ENCODE measurements around the gene PTGIS.

PTGIS gene

DNA sequence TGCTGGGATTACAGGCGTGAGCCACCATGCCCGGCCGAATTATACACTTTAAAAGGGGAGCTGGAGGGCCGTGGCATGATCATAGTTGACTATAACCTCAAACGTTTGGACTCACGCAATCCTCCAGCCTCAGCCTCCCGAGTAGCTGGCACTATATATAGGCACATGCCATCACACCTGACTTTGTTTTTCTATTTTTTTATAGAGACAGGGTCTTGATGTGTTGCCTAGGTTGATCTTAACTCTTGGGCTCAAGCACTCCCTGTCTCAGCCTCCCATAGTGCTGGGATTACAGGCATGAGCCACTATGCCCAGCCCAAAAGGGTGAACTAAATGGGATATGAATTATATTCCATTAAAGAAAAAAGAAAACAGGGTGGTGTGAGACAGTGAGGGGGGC, 7.8 kb downstream of the PTGIS start:
- DNase-seq (ENCODE audit: low read depth): no peak

DNA sequence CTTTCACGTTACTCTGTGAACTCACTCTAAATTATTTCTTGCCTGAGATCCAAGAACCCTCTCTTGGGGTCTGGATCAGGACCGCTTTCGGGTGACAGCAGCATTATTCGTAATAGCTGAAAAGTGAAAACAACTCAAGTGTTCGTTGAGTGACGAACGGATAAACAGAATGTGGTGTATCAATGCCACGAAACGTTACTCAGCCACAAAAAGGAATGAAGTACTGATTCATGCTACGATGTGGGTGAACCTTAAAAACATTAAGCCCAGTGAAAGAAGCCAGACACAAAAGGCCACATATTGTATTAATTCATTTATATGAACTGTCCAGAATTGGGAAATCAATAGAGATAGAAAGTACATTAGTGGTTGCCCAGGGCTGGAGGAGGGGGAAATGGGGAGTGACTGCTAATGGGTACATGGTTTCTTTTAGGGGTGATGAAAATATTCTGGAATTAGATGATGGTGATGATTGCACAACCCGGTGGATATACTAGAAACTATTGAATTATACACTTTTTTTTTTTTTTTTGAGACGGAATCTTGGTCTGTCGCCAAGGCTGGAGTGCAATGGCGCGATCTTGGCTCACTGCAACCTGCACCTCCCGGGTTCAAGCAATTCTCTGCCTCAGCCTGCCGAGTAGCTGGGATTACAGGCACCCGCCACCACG, 8.4 kb downstream of the PTGIS start:
- no peak for DNase-seq (ENCODE audit: low read depth)

DNA sequence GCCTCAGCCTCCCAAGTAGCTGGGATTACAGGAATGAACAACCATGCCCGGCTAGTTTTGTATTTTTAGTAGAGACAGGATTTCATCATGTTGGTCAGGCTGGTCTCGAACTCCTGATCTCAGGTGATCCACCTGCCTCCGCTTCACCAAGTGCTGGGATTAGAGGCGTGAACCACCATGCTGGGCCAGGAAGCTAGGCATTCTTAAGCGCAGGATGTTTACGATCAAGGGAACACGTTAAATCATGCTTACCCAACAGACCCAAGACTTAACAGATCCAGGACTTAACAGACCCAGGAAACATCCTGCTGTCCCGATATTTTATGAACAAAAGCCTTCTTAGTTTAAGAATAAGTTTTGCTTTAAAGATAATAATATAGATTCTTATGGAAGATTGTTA, 9.1 kb downstream of the PTGIS start:
- DNase-seq (ENCODE audit: low read depth): no peak

DNA sequence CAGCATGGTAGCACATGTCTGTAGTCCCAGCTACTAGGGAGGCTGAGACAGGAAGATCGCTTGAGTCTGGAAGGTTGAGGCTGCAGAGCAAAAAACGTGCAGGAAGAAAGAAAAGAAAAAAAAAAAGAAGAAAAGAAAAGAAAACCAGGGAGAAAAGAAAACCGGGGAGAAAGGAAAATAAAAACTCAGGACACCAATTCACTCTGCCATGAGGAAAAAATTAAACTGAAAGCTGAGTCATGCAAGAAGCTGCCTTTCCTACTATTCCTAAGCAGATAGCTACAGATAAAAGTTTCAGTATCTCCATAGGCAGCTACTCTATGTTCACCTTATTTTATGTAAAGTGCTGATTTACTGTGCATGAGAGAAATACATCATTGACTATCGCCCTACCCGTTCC, 10.5 kb downstream of the PTGIS start:
- DNase-seq (ENCODE audit: low read depth): no peak

DNA sequence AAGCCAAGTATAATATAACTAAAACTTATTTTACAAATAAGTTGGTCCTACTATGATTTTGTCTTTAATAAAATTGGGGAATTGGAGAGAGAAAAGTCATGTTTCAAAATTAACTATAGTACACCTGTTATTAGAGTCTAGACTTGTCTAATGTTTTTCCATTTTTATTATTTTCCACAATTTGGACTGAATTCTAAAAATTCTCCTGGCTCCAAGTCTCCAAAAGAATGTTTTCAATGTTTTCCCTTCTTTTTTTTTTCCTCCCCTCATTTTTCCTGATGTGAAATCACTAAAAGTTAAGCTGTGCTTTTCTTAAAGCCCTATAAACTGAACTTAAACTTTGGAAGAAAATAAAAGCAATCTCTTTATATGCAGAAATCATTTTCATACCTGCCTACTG, 11.3 kb downstream of the PTGIS start:
- DNase-seq (ENCODE audit: low read depth): no peak

DNA sequence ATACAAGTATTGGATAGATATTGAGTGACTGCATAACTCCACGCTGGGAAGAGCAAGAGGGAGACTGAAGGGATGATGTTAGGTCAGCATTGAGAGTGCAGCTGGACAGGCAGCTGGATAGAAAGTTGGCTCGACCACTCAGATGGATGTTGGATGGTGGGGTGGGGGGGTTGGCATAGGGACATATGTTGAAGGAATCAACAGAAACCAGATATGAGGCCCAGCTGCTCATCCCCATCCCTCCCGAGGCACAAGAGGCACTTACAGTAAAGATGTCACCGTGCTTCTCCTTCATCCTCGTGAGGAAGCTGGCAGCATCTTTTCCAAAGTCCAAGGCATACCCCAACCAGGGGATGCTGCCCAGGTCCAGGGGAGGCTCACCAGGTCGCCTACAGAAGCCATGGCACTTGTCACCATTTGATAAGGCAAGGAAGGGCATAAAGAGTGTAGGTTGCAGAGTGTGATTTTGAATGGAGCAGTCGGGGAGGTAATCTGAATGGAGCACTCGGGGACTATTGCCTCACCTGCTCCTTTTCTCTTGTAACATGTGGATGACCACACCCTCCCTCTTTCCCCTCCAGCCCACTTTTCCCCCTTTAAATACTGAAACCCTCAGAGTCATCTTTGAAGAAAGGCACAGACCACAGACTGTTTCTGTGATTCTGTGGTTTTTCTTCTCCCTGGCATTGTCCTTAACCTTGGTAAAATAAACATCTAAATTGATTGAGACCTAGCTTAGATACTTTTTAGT, 18.0 kb downstream of the PTGIS start:
- DNase-seq (ENCODE audit: low read depth): no peak

DNA sequence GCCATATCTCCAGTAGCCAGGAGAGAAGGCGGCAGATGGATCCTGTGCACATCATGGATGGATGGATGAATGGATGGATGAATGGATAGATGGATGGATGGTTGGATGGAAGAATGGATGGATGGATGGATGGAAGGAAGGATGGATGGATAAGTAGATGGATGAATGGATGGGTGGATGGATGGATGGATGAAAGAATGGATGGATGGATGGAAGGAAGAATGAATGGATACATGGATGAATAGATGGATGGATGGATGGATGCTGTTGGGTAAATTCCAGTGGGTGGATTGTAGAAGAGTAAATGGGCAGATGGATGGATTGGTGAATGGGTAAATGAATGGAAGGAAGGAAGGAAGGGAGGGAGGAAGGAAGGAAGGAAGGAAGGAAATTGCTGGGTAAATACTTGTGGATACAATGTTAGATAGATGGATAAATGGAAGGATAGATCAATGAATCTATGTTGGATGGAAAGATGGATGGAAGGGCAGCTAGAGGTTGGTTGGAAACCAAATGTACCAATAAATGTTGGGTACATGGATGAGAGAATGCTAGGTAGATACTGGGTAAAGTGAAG, 19.5 kb downstream of the PTGIS start:
- no peak for DNase-seq (ENCODE audit: low read depth)

DNA sequence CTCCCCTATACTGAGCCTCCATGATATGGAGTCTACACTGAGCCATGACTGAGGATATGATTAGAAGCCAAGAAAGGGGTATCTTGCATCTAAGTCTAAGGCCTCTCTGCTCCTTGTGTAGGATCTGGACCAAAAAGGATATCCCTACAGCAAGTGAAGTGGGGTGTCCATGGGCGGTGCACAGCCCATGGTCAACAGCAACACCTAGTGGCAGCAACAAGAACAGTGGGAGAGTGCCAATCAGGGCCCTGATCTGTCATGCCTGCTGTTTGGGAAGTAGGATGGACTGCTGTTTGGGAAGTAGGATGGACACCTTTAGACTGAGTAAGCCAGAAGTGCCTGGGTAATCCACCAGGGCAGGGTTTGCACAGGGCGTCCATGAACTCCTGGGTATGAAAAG, 22.4 kb downstream of the PTGIS start:
- DNase-seq (ENCODE audit: low read depth): no peak

DNA sequence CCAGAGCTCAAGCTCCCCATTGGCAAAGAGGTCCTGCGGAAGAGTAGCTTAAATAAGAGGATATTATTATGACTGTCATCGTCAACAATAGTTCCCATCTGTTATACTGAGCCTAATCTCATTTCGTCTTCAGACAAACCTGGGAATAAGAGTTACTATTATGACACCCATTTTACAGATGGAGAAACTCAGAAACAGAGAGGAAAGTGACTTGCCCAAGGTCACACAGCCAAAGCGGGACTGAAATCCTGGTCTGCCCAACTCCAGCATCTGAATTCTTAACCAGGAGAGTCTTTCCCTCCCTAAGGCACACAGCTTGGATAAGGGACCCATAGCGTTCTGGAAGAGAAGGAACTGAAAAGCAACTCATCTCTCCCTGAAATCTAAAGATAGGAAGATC, 23.4 kb downstream of the PTGIS start:
- no peak for DNase-seq (ENCODE audit: low read depth)

DNA sequence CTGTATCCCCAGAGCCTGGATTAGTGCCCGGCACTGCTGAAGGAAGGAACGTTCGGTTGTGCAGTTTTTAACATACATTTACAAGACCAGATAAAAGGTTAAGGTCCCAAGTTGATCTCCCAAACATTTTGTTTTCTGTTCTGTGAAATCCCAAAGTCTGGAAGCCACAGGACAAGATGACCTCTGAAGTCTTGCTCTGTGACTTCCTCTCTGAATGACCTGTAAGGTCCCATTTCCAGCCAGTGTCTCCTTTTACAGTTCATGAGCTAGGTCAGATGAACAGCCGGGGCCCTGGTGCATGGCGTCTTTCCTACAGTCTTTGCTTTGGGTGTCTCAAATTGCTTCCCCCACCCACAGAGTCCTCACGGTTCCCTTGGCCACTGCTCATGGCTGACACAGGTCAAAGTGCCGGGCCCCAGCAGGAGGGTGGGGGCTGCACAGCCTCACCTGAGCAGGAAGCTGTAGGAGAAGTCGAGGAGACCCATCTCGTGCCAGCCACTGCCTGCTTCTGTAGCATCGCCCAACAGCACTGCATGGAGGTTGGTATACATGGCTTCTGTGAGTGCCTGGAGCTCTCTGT, 24.0 kb downstream of the PTGIS start:
- no peak for DNase-seq (ENCODE audit: low read depth)

DNA sequence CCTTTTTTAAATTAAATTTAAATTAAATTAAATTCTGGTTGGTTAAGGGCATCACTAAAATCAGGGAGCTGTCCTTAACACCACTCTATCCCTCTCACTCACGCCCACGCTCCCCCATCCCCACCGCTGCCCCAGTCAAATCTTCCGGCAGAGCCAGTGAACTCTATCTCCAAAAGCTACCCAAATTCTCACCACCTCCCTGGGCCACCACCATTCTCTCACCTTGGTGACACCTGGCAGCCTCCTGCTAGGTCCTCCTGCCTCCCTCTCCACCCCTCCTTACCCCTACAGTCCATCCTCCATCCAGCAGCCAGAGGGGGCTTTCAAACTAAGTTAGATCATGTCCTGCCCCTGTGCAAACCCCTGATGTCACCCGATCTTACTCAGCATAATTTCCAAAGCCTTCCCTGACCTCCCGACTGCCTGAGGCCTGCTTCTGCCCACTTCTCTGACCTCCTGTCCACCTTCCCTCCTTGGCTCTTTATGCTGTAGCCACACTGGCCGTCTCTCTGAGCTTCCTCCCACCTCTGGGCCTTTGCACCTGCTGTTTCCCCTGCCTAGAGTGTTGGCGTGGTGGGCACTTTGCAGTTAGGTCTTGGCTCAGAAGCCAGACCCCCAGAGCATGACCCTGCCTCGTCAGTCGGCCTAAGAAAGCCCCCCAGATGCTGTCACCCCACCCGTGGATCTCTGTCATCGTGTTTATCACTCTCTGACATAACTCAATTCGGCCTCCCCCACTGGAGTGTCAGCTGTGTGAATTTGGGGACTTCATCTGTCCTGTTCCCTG, 24.7 kb downstream of the PTGIS start:
- no peak for DNase-seq (ENCODE audit: low read depth)

DNA sequence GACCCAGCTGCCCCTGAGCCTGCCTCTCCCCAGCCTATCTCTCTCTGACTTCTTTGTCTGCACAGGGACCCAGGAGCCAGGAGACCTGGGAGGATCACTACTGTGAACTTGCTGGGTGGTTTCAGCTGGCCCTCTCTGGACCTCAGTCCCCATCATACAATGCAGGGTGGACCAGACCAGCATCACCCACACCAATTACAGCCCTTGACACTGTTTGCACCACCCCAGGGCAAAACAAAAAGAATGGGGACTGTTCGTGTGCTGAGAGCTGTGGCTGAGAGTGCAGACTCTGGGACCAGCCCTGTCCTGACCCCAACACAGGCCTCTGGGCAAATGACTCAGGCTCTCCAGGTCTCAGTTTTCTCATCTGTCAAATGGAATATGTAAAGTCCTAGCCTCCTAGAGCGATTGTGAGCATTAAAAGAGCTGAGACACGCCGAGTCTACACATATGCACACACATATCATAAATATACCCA, 25.4 kb downstream of the PTGIS start:
- no peak for DNase-seq (ENCODE audit: low read depth)

DNA sequence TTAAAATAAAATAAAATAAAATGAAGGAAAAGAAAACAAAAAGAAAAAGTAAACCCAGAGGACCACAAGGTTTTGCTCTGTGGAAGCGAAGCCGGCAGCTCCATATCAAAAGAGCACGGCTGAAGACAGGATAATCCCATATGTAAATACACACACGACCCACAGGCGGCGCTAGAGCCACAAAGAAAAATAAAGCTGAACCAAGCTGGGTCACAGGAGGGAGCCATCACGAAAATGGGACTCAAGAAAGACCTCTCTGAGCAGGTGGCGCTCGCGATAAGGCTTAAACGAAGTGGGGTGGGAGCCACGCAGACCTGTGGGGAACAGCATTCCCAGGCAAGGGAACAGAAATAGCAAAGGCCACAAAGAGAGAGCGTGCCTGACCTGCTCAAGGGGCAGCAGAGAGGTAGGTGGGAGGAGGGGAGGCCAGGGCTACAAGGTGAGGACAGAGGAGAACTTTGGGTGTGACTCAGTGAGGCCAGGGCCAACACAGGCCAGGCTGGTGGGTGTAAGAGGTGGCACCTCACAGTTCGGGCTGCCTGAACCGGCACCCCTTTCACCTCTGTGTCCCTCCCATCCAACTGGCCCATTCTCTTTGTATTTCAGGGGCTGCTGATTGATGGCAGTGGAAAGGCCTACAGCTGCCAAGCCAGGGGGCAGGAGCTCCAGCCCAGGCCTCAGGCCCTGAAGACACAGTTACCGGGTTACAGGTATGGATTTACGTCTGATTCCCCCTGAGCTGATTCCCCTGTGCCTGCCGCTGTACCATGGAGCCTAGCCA, 26.0 kb downstream of the PTGIS start:
- peak; percentile 53 for DNase-seq (ENCODE audit: low read depth)

DNA sequence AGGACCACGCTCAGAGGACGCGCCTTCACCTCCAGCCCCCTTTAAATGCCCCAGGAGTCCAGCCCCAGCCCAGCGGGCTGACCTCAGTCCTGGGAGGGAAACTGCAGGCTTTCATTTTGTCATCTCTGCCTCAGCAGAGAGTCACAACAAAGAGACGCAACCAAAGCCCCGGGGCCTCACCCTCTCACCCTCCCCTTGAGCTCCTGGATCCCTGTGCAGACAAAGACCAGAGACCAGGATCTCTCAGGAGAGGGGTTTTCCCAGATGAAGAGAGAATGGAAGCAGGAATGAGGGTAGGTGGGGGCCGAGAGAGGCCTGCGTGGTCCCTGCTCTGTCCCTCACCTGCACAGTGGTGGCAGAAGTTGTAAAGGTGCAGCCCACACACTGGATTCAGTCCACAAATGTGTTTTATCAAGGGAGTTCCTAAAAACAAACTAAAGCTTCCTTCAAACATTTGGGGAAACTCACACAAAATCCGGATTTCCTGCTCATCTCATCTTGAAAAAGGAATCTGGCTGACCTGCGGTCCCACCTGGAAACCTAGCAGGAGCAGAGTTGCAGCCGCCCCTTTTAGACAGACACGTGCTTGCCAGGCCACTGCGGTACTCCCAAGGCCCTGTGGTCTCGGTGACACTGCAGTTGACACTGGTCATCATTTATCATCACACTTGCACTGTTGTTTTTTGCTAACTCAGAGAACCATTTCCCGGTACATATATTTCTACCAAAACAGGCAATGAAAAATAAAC, 27.1 kb downstream of the PTGIS start:
- DNase-seq (ENCODE audit: low read depth): no peak

DNA sequence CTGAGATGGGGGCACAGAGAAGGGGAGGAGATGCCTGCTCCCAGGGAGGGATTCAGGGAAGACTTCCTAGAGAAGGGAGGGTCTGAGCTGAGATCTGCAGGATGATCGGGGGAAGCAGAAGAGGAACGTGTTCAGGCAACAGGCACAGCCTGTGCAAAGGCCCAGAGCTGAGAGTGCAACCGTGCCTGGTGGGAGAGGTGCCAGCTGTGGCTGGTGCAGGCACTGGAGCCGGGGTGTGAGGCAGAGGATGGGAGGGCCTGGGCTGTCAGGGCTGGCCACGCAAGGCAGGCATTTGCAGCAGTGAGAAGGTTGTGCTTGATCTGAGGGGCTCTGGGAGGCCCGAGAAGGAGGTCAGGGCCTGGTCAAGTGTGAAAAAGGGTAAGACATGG, 27.7 kb downstream of the PTGIS start:
- DNase-seq (ENCODE audit: low read depth): no peak

DNA sequence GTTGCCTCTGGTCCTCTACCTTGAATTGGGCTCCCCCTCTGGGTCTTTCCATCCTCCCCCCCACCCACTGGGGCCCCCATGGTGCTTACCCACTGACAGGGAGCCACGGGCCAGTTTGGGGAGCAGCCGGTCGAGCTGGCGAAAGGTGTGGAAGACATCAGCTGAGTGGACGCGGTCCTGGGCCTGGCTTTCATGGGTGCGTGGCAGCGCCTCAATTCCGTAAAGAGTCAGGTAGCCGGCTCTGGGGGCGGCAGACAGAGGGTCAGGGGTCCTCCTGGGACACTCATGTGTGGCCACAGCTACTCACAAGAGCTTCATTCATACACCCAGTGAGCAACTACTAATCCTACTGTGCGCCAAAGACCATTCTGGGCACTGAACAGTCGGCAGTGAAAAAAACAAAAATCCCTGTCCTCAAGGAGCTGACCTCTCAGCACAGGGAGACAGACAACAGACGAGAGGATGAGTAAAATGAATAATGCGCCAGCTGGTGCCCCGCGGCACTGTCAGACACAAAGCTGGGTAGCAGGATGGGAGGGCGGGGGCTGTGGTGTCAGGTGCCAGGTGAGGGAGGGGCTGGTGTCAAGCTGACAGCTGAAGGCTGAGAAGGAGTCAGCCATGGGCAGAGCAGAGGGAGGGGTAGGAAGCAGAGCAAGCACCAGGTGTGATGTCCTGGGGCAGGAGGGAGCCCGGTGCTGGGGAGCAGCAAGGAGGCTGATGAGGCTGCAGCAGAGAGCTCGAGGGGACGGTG, 28.3 kb downstream of the PTGIS start:
- no peak for DNase-seq (ENCODE audit: low read depth)

DNA sequence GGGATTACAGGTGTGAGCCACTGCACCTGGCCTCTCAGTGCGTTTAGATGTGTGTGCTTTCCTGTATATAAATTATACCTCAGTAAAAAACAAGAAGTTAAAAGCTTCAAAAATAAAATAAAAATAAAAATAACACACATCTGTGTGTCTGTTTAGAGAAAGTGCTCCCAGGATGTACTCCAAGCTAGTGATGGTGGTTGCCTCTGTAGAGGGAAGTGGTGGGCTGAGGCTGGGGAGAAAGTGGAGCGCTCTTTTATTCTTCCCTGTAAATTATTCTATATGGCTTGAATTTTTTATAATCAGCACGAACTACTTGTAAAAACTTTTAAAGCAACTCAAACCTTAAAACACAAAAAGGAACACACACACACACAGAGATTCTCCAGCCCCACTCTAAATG, 29.0 kb downstream of the PTGIS start:
- no peak for DNase-seq (ENCODE audit: low read depth)

DNA sequence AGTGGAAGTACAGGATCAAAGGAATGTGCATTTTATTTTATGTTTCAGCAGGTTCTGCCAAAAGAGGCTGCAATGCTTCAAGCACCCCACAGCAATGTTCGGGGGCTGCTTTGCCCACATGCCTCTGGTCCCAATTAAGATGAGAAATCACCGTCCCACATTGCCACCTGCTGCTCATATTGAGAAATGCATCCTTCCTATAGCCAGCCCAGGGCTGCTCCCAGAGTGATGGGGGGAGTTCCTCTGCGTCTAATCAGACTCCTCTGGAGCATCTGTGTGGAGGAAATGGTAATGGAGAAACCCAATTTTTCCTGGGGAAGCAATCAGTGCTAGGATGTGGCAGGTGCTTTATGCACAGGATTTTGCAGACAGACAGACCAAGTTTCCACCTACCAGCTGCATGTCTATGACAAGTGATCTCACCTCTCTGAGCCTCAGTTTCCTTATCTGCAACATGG, 33.7 kb downstream of the PTGIS start:
- peak; percentile 30 for DNase-seq (ENCODE audit: low read depth)

DNA sequence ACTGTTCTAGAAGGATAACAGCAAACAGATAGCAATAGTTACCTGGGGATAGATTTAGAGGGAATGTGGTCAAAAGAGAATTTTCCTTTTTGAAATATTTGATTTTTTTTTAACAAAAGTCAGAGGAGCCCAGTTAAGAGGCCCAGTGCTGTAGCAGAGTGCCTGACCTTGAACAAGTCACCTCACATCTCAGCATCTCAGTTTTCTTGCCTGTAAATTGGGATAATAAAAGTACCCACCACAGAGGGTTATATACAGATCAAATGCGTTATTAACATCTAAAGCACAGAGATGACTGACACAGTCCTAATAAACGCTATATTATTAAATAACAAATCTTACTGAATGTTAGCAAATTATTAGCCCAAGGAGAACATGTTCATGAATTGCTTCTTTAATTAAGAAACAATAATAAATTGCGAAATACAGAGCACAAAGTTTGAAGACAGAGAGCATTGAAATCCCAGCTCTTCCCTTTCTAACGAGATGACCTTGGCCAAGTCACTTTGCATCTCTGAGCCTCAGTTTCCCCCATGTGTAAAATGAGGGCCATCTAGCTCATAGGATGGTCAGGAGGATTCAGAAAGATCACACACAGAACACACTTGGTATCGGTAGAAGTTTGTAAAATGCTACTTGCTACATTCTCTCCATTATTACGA, 35.5 kb downstream of the PTGIS start:
- DNase-seq (ENCODE audit: low read depth): no peak

Data from stimulated activated CD8-positive, alpha-beta memory T cell treated with anti-CD3 and anti-CD28 coated beads, Interleukin-7, amount 100 ng/mL, for 24 hours (primary cell).